HG02938 (cell line): ENCODE data around the gene ZNF787.

Source experiments
- ATAC-seq: cut with Tn5 transposase; IDR thresholded peaks from one replicate; pipeline ENCODE4 v1.9.1; 2021; ENCODE audit warnings: mild to moderate bottlenecking, moderate library complexity; ENCODE audit not compliant: unreplicated experiment

Gene ZNF787

DNA sequence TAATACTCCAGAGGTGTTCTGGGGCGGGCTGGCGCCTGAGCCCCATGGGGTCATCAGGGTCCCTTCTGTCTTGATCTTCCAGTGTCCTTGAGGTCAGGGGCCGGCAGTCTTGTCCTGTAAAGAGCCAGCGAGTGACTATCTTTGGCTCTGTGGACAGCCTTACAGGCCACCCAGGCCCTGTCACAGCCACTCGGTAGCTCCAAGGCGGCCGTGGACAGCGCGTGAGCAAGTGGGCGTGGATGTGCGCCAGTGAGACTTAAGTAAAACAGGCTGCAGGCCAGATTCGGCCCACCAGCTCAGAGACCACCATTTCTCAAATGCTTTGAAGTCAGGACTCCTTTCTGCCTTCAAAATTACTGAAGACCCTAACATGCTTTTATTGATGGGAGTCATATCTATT is 23.7 kb upstream of the ZNF787 start:
- no peak for ATAC-seq

DNA sequence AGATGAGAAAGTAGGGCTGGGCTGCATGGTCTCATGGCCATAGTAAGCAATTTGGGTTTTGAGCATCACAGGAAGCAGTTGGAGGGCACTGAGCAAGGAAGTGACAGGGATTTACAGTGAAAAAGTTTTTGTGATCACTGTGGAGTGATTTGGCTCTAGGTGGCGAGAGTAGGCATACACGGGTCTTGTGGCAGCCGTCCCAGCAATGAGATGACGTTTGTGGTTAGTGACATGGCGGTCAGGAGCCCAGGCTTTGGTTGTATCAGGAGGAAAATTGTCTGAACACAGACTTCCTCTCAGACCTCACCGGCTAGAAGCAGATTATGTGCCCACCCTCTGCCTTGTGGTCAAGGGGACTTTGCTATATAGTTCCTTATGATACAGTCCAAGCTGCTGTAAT is 23.3 kb upstream of the ZNF787 start:
- no peak for ATAC-seq

DNA sequence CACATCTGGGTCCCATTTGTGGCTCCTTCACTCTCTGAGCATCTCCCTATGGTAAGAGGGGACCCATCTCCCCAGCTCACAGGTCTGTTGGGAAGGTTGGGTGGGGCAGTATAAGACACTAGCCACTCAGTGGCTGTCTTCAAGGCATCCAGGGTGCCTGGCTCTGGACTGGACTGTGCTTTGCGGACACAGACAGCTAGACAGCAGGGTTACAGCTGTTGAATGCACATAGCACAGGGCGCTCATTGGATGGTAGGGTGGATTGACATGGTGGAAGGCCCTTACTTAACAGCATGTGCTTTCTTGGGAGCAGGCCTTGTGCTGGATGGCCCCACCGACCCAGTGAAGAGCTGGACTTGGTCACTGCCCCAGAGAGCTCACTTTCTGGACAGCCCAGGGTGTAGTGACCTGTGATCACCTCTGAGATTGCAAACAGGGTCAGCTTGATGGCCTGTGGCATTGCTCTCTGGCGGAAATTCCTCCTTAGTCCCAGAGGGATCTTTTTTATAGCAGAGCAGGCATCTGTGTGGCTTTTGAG is 21.9 kb upstream of the ZNF787 start:
- ATAC-seq, result no peak

DNA sequence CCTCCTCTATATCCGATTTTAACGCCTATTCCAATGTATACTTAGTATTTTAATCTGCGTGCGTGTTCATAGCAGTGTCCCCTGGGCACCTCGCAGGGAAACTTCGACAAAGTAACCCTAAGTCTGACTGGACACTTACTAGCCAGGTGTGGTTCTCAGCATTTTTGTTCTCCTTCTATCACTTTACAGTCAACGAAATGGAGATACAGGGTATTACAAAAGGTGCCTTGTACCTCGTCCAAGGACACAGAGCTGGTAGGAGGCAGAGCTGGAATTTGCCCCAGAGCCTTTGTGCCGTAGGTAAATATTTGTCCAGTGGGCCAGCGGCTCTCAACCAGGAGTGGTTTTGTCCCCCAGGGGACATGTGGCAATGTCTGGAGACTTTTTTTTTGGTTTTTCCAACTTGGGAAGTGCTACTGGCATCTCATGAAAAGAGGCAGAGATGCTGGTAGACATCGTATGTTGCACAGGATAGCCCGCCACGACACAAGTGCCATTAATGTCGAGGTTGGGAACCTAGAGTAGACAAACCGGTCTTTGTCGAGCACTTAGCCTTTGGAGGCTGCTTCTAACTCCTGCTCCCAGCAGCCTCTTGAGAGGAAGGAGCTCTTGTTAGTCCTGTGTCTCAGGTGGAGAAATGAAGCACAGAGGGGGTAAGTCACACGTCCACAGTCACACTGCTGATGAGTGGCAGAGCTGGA is 21.1 kb upstream of the ZNF787 start:
- ATAC-seq, result no peak

DNA sequence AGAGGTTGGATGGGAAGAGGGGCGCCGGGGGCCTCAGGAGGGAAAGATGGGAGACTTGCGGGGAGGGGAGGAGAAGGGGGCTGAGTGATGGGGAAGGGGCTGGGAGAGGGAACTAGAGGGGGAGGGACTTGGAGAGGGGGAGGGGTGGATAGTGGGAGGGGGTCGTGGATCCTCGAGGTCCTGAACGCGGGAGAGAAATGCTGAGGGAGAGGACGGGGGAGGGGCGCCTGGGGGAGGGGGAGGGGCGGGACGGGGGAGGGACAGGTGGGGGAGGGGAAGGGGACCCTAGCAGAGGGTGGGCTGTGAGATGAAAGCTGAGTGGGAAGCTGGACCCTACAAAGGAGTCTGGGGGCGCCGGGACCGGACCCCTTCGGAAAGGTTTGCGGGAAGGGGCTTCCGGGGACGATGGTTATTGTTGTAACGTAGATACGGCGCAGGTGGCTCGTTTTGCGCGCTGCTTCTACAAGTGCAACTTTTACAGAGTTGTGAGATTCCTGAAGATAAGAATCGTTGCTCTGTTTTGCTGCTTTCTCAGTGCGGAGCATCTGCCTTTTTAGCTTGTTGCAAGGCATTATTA is 20.4 kb upstream of the ZNF787 start:
- ATAC-seq, result no peak

DNA sequence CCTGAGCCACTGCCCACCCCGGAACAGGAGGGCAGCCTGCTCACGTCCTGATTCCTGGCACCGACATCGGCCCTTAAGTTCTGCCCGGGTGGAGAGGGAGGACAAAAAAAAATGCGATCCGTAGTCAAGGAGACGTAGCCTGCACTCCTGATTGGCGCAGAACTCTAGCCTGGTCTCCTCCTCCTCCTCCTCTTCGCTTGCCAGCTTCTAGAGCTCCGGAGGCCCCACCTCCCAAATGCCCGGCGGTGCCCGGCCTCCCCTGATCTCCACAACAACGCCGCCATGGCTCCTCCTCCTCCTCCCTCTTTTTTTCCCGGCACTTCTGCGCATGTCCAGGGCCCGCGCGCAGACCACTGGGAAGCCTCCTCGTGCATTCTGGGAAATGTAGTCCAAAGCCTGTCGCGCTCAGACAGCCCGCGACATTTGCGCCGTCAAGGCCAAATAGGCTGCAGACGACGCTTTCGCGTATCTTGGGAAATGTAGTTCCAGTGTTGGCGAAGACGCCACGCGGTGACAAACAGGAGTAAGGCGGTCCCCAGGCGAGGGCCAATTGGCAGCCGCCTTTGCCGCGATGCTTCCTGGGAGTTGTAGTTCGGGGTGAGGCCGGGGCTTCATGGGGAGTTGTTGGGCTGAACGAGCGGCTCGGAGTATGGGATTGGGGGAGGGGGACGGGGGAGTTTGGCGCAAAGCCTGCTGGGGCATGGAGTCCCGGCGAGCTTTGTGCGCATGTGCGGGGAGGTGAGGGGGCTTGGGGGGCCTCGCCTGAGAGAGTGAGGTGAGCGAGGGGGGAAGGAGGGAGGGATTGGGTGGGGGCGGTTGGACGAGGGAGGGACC is 19.7 kb upstream of the ZNF787 start, which contains the start of gene ZNF444:
ZNF444 (plus strand) TSS at position 705 of the 834 bp plus-strand sequence. CDS start 5,625 bp downstream, outside the sequence.
- peak; percentile 90 for ATAC-seq

DNA sequence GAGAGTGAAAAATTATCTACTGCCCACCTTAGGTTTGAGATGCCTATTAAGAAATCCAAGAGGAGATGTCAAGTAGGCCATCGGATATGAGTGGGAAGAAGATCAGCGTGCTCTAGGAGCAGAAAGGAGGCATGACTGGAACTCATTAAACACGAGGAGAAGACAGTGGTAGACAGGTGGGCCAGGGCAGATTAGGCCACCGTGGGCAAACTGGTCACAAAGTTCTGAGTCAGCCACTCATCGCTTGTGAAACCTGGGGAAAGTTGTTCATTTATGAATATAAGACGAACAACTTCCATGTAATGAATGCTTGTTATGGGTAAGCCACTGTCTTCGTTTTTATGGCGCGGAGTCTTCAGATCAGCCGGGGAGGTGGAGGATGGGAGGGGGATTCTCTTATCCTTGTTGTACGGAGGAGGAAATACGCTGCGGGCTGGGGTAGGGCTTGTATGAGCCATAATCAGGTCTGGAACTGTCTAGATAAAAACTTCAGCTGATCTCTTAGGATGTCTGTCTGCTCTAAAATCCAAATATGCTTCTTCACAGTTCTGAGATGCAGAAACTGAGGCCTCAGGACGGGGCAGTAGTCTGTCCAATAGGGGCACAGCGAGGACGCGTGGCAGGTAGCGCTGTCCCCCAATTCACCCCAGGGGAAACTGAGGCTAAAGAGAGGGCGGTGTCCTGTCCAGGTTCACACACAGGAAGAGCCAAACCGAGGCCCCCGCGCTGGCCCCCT is 18.9 kb upstream of the ZNF787 start:
- no peak for ATAC-seq

DNA sequence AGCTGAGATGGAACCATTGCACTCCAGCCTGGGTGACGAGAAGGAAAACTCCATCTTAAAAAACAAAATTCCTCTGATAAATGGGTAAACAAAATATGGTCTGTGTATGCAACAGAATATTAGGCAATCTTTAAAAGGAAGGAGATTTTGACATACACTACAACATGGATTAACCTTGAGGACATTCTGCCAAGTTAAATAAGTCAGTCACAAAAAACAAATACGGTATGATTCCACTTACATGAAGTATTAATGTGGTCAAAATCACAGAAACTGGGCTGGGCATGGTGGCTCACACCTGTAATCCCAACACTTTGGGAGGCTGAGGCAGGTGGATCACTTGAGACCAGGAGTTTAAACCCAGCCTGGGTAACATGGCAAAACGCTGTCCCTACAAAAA is 17.0 kb upstream of the ZNF787 start:
- no peak for ATAC-seq

DNA sequence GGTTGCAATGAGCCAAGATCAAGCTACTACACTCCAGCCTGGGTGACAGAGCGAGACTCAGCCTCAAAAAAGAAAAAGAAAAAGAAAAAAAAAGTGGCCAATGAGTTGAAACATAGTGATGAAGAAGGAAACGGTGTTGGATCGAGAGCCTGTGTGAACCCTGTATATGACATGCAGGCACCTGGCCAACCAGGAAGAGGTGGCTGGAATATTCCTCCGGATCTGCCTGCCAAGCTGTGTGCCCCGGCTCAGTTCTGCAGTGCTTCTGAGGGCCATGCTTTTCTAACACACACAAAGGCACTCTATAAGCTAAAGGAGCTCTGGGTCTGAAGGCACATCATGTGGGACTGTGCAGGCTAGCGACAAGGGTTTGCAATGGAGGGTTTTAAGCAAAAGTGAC is 16.3 kb upstream of the ZNF787 start:
- no peak for ATAC-seq

DNA sequence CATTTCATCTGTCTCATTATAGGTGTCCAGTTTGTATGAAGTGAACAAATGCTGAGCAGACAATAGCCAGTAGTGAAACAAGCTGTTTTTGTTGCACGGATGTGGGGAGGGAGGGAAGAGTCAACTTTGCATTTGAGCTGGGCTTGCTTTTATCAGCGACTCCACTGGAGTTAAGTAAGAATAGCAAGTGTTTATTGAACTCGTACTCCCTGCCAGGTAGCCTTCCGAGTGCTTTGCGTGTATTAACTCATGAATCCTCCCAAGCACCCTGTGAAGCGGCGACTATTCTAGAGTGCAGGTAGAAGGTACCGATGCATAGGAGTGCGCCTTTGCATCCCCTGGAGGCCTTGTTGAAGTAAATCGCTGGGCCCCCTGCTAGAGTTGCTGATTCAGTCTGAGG is 15.3 kb upstream of the ZNF787 start:
- ATAC-seq, result no peak

DNA sequence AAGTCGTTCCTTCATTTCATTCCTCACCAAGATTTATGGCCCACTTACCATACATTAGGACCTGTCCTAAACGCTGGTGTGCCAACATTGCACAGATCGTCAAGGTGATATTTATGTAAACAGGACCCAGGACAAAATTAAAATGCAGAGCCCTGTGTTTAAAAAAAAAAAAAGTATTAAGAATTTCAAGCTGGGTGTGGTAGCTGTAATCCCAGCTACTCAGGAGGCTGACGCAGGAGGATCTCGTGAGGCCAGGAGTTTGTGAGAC is 13.5 kb upstream of the ZNF787 start:
- ATAC-seq, result no peak

DNA sequence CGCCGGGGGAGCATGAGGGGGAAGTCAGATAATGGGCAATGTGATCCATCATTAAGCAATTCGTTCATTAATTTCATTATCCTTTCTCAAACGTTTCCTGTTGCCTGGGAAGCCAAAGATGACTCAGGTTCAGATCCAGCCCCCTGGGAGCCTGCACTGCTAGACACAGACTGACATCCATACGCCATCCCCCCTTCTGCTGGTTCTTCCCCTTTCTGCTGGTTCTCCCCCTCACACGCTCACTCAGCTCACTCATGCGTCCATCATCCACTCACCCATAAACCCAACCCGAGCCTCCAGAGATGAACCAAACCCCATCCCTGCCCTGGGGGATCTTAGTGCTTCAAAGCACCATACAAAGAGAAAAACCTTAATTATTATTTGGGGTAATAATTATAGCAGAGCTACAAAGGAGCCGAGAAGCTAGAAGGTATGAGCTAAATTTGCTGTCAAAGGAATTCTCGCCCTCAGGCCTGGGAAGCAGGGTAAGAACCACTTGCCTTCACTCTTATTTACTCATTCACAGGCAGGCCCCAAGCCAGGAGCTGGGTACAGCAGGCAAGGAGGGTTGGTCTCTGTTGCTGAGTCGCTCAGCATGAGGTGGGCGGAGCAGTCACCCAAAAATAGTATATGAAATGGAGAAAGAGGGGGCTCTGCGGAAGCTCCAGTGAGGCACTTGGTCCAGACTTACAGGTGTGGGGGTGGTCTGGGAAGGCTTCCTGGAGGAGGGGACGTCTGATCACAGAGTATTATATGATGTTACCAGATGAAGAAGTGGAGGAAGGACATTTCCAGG is 13.0 kb upstream of the ZNF787 start:
- ATAC-seq, result peak; percentile 54

DNA sequence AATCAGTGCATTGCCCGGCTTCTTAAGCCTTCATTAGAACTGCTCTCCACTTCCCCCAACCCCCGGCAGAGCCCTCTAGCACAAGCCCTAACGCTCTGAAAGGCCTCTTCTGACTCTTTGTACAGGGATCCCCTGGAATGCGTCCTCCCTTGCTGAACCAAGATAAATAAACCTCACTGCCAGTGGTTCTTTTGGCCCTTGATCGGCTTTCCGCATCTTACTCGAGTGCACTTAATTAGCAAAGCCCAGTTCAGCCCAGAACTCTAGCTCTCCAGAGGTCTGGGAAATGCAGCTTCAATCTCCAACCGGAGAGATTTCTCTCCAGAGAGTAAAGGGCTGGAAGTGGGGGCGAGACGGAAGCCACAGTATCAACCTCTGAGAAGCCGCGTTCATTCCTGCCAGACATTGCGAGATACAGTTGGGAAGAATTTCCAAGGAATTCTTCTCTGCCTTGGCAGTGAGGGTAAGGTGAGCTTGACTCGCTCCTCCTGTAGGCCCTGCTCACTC is 11.3 kb upstream of the ZNF787 start:
- no peak for ATAC-seq

DNA sequence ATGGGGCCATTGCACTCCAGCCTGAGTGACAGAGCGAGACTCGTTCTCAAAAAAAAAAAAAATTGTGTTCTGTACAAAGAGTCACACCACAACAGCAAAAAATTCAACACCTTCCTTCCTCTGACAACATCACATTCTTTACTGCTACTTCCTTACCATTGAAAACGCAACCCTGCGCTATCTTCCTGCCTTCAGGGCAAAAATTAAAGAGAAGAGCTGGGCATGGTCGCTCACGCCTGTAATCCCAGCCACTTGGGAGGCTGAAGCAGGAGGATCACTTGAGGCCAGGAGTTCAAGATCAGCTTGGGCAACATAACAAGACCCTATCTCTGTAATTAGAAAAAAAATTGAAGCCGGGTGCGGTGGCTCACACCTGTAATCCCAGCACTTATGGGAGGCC is 10.6 kb upstream of the ZNF787 start:
- no peak for ATAC-seq

DNA sequence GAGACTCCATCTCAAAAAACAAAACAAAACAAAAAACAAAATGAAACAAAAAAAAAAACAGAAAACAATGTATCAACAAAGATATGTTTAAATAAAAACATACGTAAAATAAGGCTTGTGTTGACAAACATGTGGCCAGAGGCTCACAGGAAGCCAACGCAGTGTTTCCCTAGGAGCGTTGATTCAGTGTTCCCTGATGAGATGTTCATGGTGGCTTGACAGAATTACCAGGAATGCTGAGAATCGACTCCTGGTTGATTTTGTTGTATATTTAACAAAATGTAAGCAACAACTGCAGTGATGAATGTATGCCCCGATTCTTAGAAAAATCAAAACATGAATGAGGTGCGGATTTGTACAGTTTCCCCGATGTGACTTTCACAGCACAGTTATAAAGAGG is 8.9 kb upstream of the ZNF787 start:
- ATAC-seq, result no peak

DNA sequence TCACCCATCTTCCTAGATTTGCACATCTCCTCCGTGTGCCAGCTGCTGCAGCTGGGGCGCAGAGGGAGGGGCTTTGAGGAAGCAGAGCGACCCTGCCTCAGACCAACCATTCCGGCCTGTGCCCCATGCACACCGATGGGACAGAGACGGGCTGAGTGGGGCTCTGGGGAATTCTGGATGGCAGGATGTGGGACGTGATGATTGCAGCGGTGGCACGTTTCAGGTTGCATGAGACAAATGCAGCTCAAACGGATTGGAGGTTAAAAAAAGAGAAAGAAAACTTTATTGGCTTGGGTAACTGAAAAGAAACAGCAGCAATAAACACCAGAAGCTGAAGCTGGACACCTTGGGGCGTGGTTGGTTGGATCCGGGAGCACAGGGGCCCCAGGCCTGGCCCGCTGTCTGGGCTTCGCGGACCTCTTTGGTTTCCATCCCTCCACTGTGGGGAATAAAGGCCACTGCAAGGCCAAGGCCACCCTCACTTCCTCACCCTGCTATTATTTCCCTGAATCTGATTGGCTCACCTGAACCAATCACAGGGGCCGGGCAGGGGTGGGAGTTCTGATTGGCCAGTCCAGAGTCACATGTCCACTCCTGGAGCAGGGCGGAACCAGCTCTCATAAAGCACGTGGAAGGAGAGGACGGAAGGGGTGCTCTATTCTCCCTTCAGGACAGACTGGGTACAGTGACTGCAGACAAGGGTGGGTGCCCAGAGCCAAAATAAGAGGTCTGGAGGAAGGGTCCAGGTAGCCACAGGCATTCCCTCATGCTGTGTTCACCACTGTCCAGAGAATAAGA is 6.1 kb upstream of the ZNF787 start:
- no peak for ATAC-seq

DNA sequence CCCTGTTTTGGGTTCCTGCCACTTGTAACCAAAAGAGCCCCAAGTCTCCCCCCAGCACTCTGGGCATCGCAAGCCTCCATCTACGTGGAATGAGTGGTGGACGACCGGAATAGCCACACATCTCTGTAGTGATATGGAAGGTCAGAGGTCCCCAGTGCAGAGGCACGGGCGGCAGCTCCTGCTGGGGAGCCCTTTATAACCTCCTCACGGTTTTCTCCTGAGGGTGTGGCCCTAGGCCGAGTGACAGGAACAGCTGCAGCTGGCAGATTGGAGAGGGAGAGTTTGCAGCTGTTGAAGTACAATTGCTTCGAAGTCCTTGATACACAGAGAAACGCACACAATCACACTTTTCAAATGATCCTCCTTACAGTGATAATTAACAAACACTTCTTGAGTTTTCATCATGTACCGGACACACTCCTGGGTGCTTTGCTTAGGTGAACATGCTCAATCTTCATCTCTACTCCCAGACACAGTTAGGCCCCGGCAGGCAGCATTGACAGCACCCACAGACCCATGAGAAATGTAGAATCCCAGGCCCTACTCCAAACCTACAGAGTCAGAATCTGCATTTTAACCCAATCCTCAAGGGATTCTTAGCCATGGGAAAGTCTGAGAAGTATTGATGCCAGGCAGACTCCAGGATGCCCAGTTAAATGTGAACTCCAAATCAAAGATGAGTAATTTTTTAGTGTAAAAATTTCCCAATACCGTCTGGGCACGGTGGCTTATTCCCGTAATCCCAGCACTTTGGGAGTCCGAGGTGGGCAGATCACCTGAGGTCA is 4.9 kb upstream of the ZNF787 start:
- ATAC-seq, result no peak

DNA sequence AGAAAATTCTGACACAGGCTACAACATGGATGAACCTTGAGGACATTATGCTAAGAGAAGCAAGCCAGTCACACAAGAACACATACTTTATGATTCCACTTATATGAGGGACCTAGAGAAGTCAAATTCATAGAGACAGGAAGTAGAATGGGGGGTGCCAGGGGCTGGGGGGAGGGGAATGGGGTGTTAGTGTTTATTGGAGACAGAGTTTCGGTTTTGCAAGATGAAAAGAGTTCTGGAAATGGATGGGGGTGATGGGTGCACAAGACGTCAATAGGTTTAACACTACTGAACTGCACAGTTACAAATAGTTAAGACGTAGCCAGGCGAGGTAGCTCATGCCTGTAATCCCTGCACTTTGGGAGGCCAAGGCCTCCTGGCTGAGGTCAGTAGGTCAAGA is 3.5 kb upstream of the ZNF787 start:
- no peak for ATAC-seq
